HFFc6 (cell line): ENCODE data around the gene HEXD. TPM values are rescaled to one million over a fixed set of nuclear protein-coding genes. Genes with fewer than 3 reads are reported as not detected.
"Not testable (repeated sequence)": the region's sequence is repeated elsewhere in the genome, so short reads cannot be mapped to it uniquely, and the experiment has no call there.

Experiments used
- DNase-seq: peaks from one replicate; pipeline ENCODE4 v3.0.0-alpha.2; 2018
- H3K27ac Mint-ChIP-seq: 2 replicates; pipeline ENCODE4 v1.8.0; 2020; ENCODE audit warnings: mild to moderate bottlenecking, mixed read lengths
- H3K27me3 Mint-ChIP-seq: 2 replicates; pipeline ENCODE4 v1.8.0; 2021; ENCODE audit warnings: mild to moderate bottlenecking, moderate library complexity, mixed read lengths; ENCODE audit not compliant: insufficient read depth
- H3K36me3 Mint-ChIP-seq: 2 replicates; pipeline ENCODE4 v1.8.0; 2021; ENCODE audit warnings: low read depth, mixed read lengths
- H3K4me1 Mint-ChIP-seq: 2 replicates; pipeline ENCODE4 v1.8.0; 2020; ENCODE audit warnings: low read depth, mixed read lengths
- H3K4me3 Mint-ChIP-seq: 2 replicates; pipeline ENCODE4 v1.8.0; 2020; ENCODE audit warnings: mild to moderate bottlenecking, moderate library complexity, mixed read lengths
- H3K9me3 Mint-ChIP-seq: 2 replicates; pipeline ENCODE4 v1.8.0; 2020; ENCODE audit warnings: mild to moderate bottlenecking, mixed read lengths
- total RNA-seq, 6 experiments: library from RNA; stranded (reverse); fragmentation: NEBNext Ultra II Directional; extraction: Animal tissue kit (Norgen Biotek cat#: 25700); gene quantifications; 2 replicates in 1 of 6; 3 replicates in 5 of 6; pipeline ENCODE4 v1.2.3, GENCODE V29; 2021
- TF ChIP-seq, protein P1 (sequence below): fragments of 200-600 bp; sonication (generic); IDR thresholded peaks from 2 replicates; pipeline ENCODE4 v1.5.0; 2021; ENCODE audit warnings: antibody characterized with exemption, mild to moderate bottlenecking

HEXD gene
- total RNA-seq, 6 experiments from 2014 or later, result 4.3 to 6.8 (median 5.6) TPM

DNA sequence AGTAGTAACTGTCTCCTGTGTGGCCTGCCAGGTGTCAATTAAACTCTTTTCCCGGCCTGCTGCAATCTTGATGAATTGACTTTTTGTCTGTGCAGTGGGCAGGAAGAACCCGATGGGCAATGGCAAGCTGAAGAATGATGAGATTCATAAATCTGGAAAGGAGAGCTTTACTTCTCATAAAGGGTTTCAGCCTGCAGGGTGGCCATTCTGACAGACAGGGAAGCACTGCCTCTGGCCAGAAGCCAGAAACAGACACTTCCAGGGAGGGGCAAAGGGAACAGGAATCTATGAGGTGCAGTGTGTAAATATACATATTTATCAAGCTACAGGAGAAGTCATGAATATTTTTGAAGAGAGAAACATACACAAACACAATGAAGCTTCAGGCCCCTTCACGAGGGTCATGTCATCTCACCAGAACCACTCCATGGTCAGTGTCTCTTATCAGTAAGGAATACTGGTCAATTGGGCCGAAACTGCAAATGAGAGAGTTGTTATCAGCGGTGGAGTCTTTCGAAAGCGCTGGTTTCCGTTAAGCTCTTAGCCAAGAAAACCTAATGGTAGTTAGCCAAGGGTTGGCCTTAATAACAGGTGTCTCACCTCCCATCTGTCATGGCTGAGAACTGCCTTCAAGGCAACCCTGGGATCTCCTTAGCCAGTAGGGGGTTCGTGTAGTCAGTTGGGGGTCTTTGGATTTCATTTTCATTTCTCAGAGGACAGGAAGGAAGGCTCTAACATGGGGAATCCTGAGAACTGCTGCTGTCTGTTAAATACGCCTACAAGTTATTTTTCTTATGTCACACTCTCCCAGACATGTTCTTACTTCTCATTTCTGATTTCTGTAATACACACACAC is 39.2 kb downstream of the HEXD start:
- Mint-ChIP-seq H3K27ac (peak overlapping the region; percentile 95), H3K4me1 (peaks cover 23% of the 10 kb centered on the region), H3K36me3 (no peaks in the 10 kb centered on the region), H3K9me3 (no peaks in the 10 kb centered on the region), H3K4me3 (peak overlapping the region; percentile 94), H3K27me3 (no peaks in the 10 kb centered on the region; the same call in 1 of the 2 replicates)
- DNase-seq, result no peak
- TF ChIP-seq, protein P1, sequence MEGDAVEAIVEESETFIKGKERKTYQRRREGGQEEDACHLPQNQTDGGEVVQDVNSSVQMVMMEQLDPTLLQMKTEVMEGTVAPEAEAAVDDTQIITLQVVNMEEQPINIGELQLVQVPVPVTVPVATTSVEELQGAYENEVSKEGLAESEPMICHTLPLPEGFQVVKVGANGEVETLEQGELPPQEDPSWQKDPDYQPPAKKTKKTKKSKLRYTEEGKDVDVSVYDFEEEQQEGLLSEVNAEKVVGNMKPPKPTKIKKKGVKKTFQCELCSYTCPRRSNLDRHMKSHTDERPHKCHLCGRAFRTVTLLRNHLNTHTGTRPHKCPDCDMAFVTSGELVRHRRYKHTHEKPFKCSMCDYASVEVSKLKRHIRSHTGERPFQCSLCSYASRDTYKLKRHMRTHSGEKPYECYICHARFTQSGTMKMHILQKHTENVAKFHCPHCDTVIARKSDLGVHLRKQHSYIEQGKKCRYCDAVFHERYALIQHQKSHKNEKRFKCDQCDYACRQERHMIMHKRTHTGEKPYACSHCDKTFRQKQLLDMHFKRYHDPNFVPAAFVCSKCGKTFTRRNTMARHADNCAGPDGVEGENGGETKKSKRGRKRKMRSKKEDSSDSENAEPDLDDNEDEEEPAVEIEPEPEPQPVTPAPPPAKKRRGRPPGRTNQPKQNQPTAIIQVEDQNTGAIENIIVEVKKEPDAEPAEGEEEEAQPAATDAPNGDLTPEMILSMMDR, result no peak

GRCh38 chr17:82457929-82458178 is 39.7 kb downstream of the HEXD start:
- peak overlapping the region; percentile 95 for H3K27ac Mint-ChIP-seq
- H3K36me3 Mint-ChIP-seq, result no peaks in the 10 kb centered on the region
- TF ChIP-seq, protein P1, result no peak
- no peaks in the 10 kb centered on the region; the same call in 1 of the 2 replicates for H3K27me3 Mint-ChIP-seq
- H3K4me3 Mint-ChIP-seq, result peak overlapping the region; percentile 94
- H3K4me1 Mint-ChIP-seq, result peaks cover 23% of the 10 kb centered on the region
- no peak for DNase-seq
- no peaks in the 10 kb centered on the region for H3K9me3 Mint-ChIP-seq

DNA sequence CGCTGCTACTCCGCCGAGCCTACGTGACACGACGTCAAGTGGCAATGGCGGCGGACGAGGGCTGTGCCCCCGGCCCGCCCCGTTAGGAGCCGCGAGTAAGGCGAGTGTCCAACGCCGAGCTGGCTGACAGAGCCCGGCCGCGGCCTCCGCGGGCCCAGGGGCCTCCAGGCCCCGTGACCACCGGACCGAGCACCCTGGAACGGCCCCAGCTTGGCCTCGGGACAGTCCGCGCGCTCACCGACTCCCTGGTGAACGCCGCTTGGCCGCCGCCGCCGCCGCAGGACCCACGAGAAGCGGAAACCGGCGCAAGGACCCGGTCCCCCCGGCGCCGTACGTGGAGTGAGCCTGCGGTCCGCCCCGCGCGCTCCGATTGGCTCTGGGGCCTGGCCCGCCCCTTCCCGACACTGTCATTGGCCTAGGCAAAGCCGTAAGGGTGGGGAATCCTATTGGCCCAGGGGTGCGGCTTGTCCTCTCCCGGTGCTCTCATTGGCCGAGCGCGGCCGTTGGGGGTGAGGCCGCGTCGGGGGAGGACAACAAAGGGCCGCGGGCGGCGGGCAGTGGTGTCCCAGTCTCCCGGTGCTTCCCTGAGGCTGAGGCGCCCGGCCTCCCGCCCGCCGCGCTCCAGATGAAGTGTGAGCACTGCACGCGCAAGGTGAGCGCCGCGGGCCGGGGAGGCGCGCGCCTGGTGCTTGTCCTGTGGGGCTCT is 40.2 kb downstream of the HEXD start, which contains the start of gene NARF:
Gene NARF (plus strand): TSS at position 563 of the 706 bp plus-strand sequence. CDS start 63 bp downstream, at position 626.
- no peaks in the 10 kb centered on the region; the same call in 1 of the 2 replicates for H3K27me3 Mint-ChIP-seq
- H3K9me3 Mint-ChIP-seq, result no peaks in the 10 kb centered on the region
- peak within 1 kb of the TSS; percentile 94 for H3K4me3 Mint-ChIP-seq
- DNase-seq, result peak; percentile 97
- TF ChIP-seq, protein P1, result no peak
- peaks cover 23% of the 10 kb centered on the region for H3K4me1 Mint-ChIP-seq
- peak within 1 kb of the TSS; percentile 95 for H3K27ac Mint-ChIP-seq
- no peaks in the 10 kb centered on the region for H3K36me3 Mint-ChIP-seq

DNA sequence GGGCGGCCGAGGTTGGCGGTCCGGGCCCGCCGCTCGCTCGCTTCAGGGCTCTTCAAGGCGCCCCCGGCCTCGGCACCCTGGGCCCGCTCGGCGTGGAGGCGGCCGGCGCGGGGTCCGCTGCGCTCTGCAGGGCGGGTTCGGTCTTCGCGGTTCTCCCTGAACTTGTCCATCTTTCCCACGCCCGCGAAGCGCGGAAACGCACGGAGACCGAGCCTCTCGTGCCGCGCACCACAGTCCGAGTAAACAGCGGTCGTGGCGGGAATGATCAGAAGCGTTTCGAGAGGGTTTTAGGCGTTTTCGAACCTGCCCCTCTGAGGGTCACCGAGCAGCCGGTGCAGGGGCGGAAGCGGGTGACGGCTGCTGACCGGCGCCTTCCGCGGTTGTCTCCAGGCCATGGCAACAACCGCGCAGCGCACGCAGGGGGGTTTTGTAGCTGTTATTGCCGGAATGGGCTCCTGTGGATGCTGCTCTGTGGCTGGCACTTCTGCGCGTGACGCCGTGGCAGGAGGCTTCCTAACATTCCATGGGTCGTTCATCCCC is 40.8 kb downstream of the HEXD start:
- peaks cover 23% of the 10 kb centered on the region for H3K4me1 Mint-ChIP-seq
- TF ChIP-seq, protein P1, result no peak
- DNase-seq, result peak; percentile 5
- H3K27me3 Mint-ChIP-seq, result no peaks in the 10 kb centered on the region; the same call in 1 of the 2 replicates
- no peaks in the 10 kb centered on the region for H3K36me3 Mint-ChIP-seq
- peak overlapping the region; percentile 85 for H3K27ac Mint-ChIP-seq
- no peaks in the 10 kb centered on the region for H3K9me3 Mint-ChIP-seq
- H3K4me3 Mint-ChIP-seq, result peak overlapping the region; percentile 94

DNA sequence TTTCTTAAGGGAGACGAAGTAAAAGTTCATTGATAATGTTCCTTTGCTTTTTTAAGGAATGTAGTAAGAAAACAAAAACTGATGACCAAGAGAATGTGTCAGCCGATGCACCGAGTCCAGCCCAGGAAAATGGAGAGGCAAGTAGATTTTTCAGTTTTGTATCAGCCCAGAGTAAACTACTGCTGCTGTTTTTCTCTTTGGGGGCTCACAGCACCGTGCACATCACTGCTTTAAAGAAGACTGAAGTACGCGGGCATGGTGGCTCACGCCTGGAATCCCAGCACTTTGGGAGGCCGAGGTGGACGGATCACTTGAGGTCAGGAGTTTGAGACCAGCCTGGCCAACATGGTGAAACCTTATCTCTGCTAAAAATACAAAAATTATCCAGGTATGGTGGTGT is 41.8 kb downstream of the HEXD start:
- not testable (repeated sequence) for H3K9me3 Mint-ChIP-seq, H3K27ac Mint-ChIP-seq, H3K4me3 Mint-ChIP-seq, H3K27me3 Mint-ChIP-seq, H3K36me3 Mint-ChIP-seq, DNase-seq
- peaks cover 23% of the 10 kb centered on the region for H3K4me1 Mint-ChIP-seq
